ENCODE measurements around the gene UGT3A1.
"Not testable (repeated sequence)": the region's sequence is repeated elsewhere in the genome, so short reads cannot be mapped to it uniquely, and the experiment has no call there.

Gene UGT3A1, protein sequence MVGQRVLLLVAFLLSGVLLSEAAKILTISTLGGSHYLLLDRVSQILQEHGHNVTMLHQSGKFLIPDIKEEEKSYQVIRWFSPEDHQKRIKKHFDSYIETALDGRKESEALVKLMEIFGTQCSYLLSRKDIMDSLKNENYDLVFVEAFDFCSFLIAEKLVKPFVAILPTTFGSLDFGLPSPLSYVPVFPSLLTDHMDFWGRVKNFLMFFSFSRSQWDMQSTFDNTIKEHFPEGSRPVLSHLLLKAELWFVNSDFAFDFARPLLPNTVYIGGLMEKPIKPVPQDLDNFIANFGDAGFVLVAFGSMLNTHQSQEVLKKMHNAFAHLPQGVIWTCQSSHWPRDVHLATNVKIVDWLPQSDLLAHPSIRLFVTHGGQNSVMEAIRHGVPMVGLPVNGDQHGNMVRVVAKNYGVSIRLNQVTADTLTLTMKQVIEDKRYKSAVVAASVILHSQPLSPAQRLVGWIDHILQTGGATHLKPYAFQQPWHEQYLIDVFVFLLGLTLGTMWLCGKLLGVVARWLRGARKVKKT

DNA sequence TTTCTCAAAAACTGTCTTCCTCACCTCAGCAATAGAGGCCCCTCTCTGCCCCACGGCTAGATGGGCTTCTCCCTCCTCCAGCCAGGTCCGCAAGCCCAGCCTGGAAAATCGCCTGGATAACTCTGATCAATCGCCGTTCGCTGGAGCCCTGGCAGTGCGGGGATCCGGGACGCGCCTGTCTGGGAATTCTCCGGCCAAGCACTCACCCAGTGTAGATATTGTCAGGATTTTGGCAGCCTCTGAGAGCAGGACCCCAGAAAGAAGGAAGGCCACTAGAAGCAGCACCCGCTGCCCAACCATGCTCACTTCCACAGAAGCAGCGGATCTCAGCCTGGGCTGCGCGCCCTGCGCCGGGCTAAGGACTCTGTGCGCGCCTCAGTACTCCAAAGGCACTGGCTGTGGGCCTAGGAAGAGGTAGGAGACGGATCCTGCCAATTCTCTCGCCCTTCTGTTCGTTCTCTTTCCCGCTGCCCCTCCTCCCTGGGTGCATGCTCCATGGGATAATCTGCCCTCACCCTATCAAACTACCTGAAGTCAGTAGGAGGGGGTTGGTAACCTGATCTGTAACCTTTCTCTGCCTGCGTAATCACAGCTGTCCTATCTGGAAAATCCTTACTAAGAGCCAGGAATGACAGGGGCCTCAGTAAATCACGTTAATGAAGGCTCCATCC lies at the start of gene UGT3A1:
TSS of gene UGT3A1 (minus strand) at position 450 of the 671 bp plus-strand sequence. CDS start at position 300, 150 bp downstream.
- no peak for DNase-seq

GRCh38 chr5:36035696-36036095 lies 44.5 kb upstream of the UGT3A1 start:
- no peak for DNase-seq

- DNase-seq = not testable (repeated sequence)
Observed at GRCh38 chr5:36034536-36035134, 43.4 kb upstream of the UGT3A1 start.

DNA sequence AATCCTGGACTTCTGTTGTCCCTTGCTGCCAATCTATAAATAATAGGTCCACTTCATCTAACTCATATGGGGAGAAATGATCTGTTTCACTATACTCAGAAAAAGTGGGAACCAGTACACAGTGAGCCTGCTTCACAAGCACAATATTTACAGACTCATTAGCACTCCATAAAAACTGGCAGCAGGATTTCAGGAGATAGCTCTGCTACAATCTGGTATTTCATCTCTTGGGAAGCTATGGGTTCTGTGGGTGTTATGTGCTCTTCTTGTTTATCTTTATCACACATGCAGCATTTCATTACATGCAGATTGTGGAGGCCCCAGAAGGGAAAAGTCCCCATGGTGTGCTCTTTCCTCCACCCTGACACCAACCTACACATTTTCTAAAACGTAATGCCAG lies 42.3 kb upstream of the UGT3A1 start:
- no peak for DNase-seq

DNA sequence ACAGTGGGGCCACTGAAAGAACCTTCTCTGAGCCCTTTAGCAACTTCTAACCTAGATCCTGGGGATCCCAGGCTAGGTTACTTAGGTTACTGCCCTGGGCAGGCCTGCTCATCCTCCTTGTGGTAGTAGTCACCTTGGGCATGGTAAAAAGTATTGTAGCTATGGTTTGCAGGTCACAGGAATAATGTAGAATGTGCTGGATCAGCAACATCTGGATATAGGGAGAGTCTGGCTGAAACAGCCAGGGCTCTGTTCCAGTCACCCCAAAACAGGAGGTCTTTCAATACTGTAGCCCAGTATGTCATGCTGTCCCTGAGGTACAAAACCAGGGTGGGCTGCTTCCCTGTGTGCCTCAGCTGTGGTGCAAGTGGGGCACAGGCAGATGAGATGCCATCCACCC lies 41.9 kb upstream of the UGT3A1 start:
- DNase-seq = no peak

DNA sequence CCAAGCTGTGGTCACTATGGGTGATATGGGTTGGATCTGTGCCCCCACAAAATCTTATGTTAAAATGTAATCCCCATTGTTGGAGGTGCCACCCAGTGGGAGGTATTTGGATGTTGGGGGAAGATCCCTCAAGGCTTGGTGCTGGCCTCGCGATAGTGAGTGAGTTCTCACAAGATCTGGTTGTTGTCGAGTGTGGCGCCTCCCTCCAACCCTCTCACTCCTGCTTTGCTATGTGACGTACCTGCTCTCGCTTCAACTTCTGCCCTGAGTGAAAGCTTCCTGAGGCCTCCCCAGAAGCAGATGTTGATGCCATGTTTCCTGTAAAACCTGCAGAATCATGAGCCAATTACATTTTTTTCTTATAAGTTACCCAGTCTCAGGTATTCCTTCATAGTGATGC lies 40.0 kb upstream of the UGT3A1 start:
- DNase-seq = no peak

GRCh38 chr5:36029914-36030313 lies 38.7 kb upstream of the UGT3A1 start:
- DNase-seq = no peak

DNA sequence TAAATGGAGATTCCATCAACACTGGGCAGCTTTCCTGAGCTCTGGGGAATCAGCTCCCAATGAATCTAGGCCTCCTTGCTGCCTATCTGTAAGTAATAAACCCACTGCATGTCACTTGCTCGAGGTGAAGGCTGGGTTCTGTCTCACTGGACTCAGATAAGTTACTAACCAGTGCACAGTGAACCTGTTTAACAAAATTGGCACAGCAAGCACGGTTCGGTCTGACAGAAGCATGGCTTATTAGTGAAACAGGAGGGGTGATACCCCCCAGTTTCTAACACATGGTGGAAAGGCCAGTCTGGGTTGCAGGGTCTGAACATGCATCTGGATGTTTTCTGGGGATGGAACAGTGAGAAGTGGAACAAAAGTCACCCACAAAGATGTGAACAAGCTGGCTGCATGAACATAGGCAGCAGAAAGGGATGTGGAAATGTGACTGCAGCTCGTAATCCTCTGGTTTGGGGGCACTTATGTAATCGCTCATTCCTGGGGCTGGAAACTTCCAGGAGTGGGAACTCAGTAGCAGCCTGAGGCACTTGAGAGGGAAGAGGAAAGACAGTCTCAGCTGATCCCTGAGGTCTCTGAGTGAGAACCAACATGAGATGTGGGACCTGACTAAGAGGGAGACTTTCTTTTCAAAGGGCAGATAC lies 37.8 kb upstream of the UGT3A1 start:
- no peak for DNase-seq

DNA sequence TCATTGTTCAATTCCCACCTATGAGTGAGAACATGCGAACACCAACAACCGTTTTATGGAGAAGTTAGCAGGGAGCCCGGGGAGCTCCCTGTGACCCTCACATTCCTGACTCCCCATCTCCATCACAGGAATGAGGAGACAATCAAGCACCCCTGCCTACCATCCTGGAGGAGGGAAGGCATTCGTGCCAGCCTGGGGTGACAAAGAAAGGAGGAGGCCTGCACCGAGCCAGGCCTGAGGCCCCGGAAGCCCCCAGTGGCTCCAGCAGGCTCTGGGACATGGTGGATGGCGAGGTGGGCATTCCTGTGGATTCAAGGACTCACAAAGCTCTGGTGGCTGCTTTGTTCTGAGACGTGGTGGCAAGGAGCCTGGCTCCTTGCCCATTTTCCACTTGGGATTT lies 36.5 kb upstream of the UGT3A1 start:
- no peak for DNase-seq

DNA sequence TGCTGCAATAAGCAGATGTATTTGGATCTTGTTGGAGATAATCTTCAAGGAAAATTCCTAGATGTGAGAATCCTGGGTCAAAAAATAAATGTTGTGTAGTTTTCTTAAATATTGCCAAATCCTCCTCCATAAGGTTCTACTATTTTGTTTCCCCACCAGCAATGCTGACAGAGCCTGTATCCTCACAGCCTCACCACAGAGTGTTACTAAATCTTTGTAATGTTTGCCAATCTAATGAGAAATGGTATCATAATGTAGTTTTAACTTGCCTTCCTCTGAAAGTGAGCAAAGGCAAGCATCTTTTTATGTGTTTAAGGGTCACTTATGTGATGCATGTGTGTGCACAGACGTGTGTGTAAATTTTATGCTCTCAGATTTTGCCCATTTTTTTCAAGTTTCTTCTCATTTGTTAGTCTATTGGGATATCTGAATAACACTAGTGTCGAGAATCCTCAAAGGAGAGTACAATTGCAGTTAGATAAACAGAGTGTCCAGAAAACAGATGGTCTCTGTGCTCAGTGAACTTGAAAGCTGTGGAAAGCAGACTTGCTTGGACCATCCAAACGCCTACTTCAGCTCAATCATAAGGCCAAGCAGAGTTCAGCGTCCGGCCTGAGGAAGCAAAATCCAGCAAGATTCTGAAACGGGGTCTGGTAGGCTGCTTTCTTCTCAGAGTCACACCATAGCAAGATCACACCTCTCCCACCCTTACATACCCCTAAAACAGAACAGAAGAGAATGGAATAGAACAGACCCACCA lies 35.7 kb upstream of the UGT3A1 start:
- DNase-seq = no peak

DNA sequence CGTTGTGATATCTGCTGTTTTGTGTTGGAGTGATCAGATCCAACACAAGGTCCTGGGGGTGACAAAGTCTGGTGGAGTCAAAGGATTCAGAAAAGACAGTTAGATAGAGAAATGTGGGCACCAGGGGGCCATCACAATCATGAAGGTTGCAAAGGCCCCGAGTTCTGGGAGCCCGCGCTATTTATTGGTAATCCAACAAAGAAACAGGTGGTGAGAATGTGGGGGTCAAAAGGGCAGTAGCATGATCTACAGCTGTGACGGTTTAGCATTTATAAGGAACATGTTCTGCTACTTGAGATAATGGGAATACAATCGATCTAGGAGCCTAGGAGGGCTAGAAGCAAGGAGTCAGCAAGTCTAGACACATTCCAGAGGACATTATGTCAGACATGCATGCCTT lies 31.1 kb upstream of the UGT3A1 start:
- not testable (repeated sequence) for DNase-seq

GRCh38 chr5:36019584-36019983 lies 28.4 kb upstream of the UGT3A1 start:
- DNase-seq = not testable (repeated sequence)

DNA sequence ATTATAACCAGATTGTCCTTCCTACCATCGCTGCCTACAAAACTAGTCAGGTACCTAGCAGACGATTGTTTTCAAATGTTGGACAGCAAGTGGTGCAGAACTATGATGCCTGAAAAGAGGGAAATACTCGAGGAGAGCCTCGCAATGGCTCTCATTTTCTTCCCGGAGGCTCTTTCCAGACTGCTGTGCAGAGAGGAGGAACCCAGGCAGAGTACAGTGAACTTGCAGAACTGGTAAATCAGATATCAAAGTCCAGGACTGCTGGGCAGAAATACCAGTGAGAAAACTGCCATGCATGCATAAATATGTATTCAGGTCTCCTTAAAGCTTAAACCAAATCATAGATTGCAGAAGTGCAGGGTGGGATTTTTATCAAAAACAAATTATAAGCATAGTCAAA lies 26.4 kb upstream of the UGT3A1 start:
- DNase-seq = no peak

DNA sequence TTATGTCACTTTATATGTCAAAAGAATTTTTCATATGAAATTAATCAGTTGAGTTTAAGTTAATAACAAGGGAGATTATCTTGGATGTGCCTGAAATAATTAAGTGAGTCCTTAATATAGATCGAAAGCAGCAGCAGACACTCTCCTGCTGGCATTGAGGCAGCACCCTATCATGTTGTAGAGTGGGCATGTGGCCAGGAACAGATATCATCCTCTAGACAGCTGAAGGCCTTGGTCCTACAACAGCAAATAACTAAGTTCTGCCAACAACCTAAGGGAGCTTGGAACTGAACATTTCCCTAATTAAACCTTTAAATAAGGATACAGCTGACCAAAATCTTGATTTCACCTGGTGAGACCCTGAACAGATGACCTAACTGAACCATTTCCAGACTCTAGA lies 25.8 kb upstream of the UGT3A1 start:
- no peak for DNase-seq

DNA sequence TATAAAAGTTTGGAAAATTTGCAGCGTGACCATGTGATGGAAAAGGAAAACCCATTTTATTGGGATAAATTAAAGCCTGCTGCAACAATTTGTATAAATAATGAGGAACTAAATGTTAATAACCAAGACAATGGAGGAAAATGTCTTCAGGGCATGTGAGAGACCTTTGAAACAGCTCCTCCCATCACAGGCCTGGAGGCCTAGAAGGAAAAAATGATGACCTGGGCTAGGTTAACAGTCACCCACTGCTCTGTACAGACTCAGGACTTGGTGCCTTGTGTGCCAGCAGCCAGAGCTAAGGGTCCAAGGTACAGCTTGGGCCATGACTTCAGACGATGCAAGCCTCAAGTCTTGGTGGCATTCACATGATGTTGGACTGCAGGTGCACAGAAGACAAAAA lies 22.0 kb upstream of the UGT3A1 start:
- DNase-seq = no peak

DNA sequence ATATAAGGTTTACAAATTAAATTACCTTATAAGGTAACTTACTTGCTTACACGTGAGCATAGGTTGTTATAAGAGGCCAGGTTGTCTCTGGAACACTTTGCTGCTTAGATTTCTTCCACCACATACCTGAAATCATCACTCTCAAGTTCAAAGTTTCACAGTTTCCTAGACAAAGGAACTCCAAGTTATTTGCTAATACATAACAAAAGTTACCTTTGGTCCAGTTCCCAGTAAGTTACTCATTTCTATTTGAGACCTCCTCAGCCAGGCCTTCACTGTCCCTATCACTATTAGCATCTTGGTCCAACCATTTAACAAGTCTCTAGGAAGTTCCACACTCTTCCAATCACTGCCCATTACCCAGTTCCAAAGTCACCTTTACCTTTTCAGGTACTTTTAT lies 18.5 kb upstream of the UGT3A1 start:
- no peak for DNase-seq

- no peak for DNase-seq
Observed at GRCh38 chr5:36007366-36007765, 16.2 kb upstream of the UGT3A1 start.

GRCh38 chr5:36006163-36006562 lies 15.0 kb upstream of the UGT3A1 start:
- DNase-seq = no peak

DNA sequence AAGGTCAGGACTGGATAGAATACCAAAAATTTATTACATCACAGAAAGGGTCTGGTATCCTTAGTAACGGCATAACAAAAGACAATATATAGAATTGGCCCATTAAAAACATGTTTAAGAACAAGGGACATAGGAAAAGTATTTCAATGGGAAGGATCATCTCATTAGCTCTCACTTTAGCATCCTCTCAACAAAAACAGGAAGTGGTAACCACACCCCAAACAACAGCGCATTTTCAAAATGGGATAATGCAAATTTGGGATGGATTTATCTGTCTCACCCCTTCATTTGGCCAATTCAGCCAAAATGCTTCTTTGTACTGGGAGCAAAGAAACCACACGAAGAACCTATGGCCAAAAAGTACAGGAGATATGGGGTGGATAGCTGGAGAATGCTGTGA lies 9.8 kb upstream of the UGT3A1 start:
- no peak for DNase-seq

GRCh38 chr5:35999547-35999946 lies 8.4 kb upstream of the UGT3A1 start:
- DNase-seq = no peak

- DNase-seq = no peak
Observed at GRCh38 chr5:35996076-35996475, 4.9 kb upstream of the UGT3A1 start.

DNA sequence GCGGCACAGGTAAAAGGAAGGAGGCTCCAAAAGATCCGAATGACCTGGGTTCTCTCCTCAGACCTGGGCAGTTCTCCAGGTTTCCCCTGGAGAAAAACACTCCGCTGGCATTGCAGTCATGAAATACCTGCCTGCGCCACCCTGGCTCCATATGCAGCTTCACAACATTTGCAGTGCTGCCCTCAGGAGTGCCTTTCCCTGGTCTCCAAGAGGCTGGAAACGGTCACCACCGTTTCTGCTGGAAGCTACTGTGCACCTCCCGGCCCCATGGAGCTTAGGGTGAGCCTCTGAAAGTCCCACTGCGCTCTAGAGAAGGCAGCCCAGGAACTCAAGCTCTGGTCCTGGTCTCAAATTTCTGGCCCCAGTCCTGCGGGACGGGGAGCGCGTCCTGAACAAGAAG lies 670 bp downstream of the UGT3A1 start:
- DNase-seq = no peak

- no peak for DNase-seq
Observed at GRCh38 chr5:35988529-35988928, 2.7 kb downstream of the UGT3A1 start.
